DOHH2 (cell line): ENCODE data around the gene ANTXR1.

Experiments
- H3F3A ChIP-seq: fragments of 200-600 bp; sonication (generic), shearing (Covaris generic); 2 replicates; pipeline ENCODE4 v1.6.0; 2016; ENCODE audit warnings: antibody characterized with exemption, mild to moderate bottlenecking; ENCODE audit not compliant: control insufficient read depth, insufficient read depth
- H3K27ac ChIP-seq: fragments of 200-600 bp; sonication (generic); 2 replicates; pipeline ENCODE4 v1.5.1; 2014; ENCODE audit warnings: low read depth, mild to moderate bottlenecking, low read length, moderate library complexity
- H3K27me3 ChIP-seq: fragments of 200-600 bp; sonication (generic); 2 replicates; pipeline ENCODE4 v1.6.1; 2014; ENCODE audit warnings: mild to moderate bottlenecking, low read length, mixed read lengths; ENCODE audit not compliant: control insufficient read depth
- H3K36me3 ChIP-seq: fragments of 200-600 bp; sonication (generic); 2 replicates; pipeline ENCODE4 v1.6.1; 2014; ENCODE audit warnings: mild to moderate bottlenecking, low read length, moderate library complexity, mixed read lengths; ENCODE audit not compliant: control insufficient read depth
- H3K4me1 ChIP-seq: fragments of 200-600 bp; sonication (generic); 2 replicates; pipeline ENCODE4 v1.6.1; 2014; ENCODE audit warnings: mild to moderate bottlenecking, low read length, mixed read lengths; ENCODE audit not compliant: control insufficient read depth
- H3K4me2 ChIP-seq: fragments of 200-600 bp; sonication (generic); 2 replicates; pipeline ENCODE4 v1.6.0; 2014; ENCODE audit warnings: mild to moderate bottlenecking, low read length, moderate library complexity
- H3K4me3 ChIP-seq: fragments of 200-600 bp; sonication (generic); 2 replicates; pipeline ENCODE4 v1.5.1; 2014; ENCODE audit warnings: mild to moderate bottlenecking, low read length, mixed read lengths
- H3K79me2 ChIP-seq: fragments of 200-600 bp; sonication (generic); 2 replicates; pipeline ENCODE4 v1.6.1; 2014; ENCODE audit warnings: mild to moderate bottlenecking, low read length, mixed read lengths; ENCODE audit not compliant: control insufficient read depth
- H3K9me2 ChIP-seq: fragments of 200-600 bp; sonication (generic); replicated peaks from 2 replicates; pipeline ENCODE4 v1.6.1; 2014; ENCODE audit warnings: mild to moderate bottlenecking, low read length, mixed read lengths; ENCODE audit not compliant: control insufficient read depth
- H3K9me3 ChIP-seq: fragments of 200-600 bp; sonication (generic); 2 replicates; pipeline ENCODE4 v1.6.1; 2014; ENCODE audit warnings: antibody characterized with exemption, low read length, mixed read lengths; ENCODE audit not compliant: control insufficient read depth, insufficient read depth
- H4K20me1 ChIP-seq: fragments of 200-600 bp; sonication (generic); 2 replicates; pipeline ENCODE4 v1.6.0; 2014; ENCODE audit warnings: low read depth, mild to moderate bottlenecking, antibody characterized with exemption, low read length, moderate library complexity; ENCODE audit not compliant: control insufficient read depth, insufficient read depth
- EZH2phosphoT487 ChIP-seq: fragments of 200-600 bp; sonication (generic); IDR thresholded peaks from 2 replicates; pipeline ENCODE4 v1.6.1; 2017; ENCODE audit warnings: borderline replicate concordance, mild to moderate bottlenecking, antibody characterized with exemption, low read length, moderate library complexity, mixed read lengths
- TF ChIP-seq, protein P1 (sequence below): fragments of 200-600 bp; sonication (generic); IDR thresholded peaks from one replicate; pipeline ENCODE4 v1.5.1; 2014; ENCODE audit warnings: antibody characterized with exemption, mild to moderate bottlenecking, low read depth, low read length; ENCODE audit not compliant: poor library complexity, severe bottlenecking

Gene ANTXR1

DNA sequence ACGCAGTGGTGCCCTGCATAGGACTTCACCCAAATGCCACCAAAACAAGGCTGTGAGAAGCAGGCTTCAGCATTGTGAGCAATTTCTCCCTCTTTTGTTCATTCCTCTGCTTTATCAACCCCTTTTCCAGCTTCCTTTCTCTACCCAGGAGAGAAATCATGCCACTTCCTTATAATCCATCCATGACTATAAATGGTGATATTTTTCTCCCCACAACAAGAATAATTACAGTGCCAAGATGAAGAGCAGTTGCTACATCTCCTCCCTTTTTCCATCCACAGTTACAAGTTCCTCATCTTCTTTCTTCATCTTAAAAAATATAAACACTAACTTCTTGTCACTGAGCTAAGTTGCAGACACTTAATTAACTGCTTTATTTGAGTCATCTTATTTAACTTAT, 167.2 kb downstream of the ANTXR1 start:
- H3K9me2 ChIP-seq = no peaks in the 10 kb centered on the region
- no peaks in the 10 kb centered on the region for H4K20me1 ChIP-seq
- no peaks in the 10 kb centered on the region for H3K79me2 ChIP-seq
- H3K9me3 ChIP-seq = no peaks in the 10 kb centered on the region
- no peaks in the 10 kb centered on the region for H3F3A ChIP-seq
- H3K4me1 ChIP-seq = no peaks in the 10 kb centered on the region
- H3K27ac ChIP-seq = no peak overlapping the region
- TF ChIP-seq, protein P1, sequence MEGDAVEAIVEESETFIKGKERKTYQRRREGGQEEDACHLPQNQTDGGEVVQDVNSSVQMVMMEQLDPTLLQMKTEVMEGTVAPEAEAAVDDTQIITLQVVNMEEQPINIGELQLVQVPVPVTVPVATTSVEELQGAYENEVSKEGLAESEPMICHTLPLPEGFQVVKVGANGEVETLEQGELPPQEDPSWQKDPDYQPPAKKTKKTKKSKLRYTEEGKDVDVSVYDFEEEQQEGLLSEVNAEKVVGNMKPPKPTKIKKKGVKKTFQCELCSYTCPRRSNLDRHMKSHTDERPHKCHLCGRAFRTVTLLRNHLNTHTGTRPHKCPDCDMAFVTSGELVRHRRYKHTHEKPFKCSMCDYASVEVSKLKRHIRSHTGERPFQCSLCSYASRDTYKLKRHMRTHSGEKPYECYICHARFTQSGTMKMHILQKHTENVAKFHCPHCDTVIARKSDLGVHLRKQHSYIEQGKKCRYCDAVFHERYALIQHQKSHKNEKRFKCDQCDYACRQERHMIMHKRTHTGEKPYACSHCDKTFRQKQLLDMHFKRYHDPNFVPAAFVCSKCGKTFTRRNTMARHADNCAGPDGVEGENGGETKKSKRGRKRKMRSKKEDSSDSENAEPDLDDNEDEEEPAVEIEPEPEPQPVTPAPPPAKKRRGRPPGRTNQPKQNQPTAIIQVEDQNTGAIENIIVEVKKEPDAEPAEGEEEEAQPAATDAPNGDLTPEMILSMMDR = no peak
- TF ChIP-seq EZH2phosphoT487 = no peak
- H3K36me3 ChIP-seq = no peaks in the 10 kb centered on the region
- H3K27me3 ChIP-seq = no peaks in the 10 kb centered on the region
- no peak overlapping the region for H3K4me3 ChIP-seq
- no peak overlapping the region for H3K4me2 ChIP-seq

DNA sequence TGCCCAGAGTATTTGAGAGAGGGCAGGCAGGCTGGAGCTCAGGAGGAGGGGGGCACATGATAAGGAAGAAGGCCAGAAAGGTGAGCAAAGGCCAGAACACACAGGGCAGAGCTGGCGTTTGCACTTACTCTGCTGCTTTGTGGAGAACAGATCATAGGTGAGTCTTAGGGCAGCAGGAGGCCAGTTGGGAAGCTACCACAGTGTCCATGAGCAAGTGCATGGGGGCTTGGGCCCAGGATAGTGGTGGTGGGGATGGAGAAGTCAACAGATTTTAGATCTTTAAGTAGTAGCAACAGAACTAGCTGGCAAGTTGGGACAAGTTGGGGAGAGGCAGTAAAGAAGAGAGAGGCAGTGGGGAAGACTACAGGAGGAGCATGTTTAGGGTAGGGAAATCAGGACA, 168.0 kb downstream of the ANTXR1 start:
- no peak overlapping the region for H3K4me2 ChIP-seq
- no peaks in the 10 kb centered on the region for H3K27me3 ChIP-seq
- no peaks in the 10 kb centered on the region for H3K79me2 ChIP-seq
- no peaks in the 10 kb centered on the region for H3K36me3 ChIP-seq
- H3K4me1 ChIP-seq = no peaks in the 10 kb centered on the region
- TF ChIP-seq, protein P1 = no peak
- no peak for TF ChIP-seq EZH2phosphoT487
- H3K9me2 ChIP-seq = no peaks in the 10 kb centered on the region
- H4K20me1 ChIP-seq = no peaks in the 10 kb centered on the region
- no peak overlapping the region for H3K4me3 ChIP-seq
- no peak overlapping the region for H3K27ac ChIP-seq
- H3F3A ChIP-seq = no peaks in the 10 kb centered on the region
- no peaks in the 10 kb centered on the region for H3K9me3 ChIP-seq

DNA sequence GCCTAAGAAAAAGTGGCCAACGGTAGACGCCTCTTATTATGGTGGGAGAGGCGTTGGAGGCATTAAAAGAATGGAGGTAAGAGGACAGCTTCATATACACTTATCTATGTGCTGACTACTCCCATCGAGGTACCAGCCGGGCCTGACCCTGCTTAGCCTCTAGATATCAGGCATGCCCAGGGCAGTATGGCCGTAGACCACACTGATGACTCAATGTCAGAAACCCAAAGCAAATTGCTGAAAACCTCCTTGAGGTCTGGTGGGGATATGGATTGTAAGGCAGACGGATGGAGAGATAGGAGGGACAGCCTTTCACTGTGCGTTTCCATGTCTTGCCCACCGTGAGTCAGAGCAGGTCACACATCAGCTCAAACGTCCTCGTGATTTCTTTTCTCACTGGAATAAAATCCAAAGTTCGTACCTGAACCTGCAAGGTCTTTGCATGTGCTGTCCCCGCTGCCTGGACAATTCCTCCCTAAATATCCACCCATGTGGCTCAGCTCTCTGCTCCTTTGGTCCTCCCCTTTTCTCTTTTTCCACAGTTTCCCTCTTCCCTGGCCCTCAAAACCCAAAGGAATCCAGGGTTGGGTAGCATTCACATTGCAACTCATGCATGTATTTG, 168.9 kb downstream of the ANTXR1 start:
- H3K27ac ChIP-seq = no peak overlapping the region
- TF ChIP-seq EZH2phosphoT487 = no peak
- TF ChIP-seq, protein P1 = no peak
- H3F3A ChIP-seq = no peaks in the 10 kb centered on the region

More for the DNA sequence above, 168.9 kb downstream of the ANTXR1 start:
- H3K4me3 ChIP-seq = no peak overlapping the region
- no peak overlapping the region for H3K4me2 ChIP-seq
- no peaks in the 10 kb centered on the region for H3K9me3 ChIP-seq
- H4K20me1 ChIP-seq = no peaks in the 10 kb centered on the region
- no peaks in the 10 kb centered on the region for H3K79me2 ChIP-seq
- no peaks in the 10 kb centered on the region for H3K27me3 ChIP-seq
- H3K36me3 ChIP-seq = no peaks in the 10 kb centered on the region
- no peaks in the 10 kb centered on the region for H3K9me2 ChIP-seq
- H3K4me1 ChIP-seq = no peaks in the 10 kb centered on the region
